Hematopoietic multipotent progenitor cell treated with erythropoietin and hydrocortisone succinate and interleukin-3 and kit ligand, for 15 days (in vitro differentiated cells): ENCODE data around the gene ORM1.
"Not testable (repeated sequence)": the region's sequence is repeated elsewhere in the genome, so short reads cannot be mapped to it uniquely, and the experiment has no call there.

Experiments
- DNase-seq: peaks from one replicate; pipeline ENCODE4 v3.0.0-alpha.2; 2015; ENCODE audit warnings: low spot score

Gene ORM1

DNA sequence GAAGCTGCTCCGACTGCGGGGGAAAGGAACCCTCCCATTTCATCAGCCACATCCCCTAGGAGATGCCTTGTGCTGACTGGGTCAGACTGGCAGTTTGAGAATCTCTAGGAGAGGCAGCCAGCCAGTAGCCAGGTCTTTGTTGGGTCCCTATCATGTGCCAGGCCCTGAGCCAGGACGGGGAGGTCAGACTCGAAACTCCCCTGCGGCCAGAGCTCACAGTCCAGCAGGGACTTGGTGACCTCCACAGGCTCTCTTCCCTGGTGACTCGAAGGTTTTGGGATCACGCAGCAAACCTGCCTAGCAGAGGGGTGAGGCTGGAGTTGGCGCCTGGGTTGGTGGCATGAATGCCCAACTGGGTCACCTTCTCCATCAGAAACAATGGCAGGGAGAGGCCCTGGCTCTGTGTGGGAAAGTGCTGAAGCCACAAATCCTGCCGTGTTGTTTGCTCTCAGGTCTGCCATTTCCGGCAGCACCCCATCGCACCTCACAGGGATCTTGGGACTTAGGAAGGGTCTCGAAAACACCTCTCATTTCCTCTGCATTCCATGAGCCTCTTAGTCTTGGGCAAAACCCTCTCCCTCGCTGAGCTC is 14.4 kb upstream of the ORM1 start:
- no peak for DNase-seq

DNA sequence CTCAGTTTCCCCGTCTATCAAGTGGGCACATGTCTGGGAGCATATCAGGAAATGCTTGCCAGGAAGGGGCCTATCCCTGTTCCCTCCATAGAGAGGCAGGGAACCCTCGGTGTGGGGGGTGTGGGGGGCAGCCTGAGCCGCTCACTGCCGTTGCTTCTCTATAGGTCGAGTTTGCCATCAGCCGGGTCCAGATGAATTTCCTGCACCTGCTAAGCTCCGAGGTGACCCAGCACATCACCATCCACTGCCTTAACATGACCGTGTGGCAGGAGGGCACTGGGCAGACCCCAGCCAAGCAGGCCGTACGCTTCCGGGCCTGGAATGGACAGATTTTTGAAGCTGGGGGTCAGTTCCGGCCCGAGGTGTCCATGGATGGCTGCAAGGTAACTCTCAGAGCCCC is 13.8 kb upstream of the ORM1 start:
- no peak for DNase-seq

DNA sequence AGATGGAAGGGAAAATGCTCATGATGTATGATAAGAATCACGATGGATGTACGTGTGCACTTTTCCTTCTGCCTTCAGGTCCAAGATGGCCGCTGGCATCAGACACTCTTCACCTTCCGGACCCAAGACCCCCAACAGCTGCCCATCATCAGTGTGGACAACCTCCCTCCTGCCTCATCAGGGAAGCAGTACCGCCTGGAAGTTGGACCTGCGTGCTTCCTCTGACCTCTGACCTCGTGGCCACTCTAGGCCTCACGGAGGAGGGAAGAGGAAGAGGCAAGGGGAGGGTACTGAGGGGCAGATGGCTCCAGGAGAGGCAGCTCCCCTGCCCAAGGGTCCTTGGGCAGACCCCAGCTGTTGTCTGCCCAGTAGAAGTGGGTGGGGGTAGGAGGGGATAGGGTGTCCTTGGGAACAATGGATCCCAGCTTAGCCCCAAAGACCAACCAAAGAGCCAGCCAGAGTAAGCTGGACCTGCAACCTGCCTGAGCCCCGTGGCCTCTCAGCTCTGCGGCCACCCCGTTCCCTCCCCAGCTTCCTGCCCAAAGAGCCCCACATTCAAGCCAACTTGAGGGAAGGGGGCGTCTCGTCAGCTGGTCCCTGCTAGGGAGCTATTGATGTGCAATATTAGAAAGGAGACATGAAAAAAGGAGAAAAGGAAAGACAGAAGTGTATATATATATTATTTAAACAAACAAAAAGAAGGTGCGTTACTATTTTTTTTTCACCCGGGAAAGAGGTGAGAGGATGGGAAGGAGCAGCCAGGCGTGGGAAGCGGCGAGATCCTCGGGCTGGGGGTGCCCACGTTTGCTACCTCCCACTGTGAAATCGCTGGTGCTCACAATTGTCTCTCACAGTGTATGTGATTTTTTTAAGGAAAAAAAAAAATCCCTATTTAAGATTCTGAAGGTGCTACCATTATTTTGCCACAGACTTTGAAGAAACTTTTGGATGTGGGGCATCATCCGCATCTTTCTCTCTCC is 12.1 kb upstream of the ORM1 start:
- no peak for DNase-seq

DNA sequence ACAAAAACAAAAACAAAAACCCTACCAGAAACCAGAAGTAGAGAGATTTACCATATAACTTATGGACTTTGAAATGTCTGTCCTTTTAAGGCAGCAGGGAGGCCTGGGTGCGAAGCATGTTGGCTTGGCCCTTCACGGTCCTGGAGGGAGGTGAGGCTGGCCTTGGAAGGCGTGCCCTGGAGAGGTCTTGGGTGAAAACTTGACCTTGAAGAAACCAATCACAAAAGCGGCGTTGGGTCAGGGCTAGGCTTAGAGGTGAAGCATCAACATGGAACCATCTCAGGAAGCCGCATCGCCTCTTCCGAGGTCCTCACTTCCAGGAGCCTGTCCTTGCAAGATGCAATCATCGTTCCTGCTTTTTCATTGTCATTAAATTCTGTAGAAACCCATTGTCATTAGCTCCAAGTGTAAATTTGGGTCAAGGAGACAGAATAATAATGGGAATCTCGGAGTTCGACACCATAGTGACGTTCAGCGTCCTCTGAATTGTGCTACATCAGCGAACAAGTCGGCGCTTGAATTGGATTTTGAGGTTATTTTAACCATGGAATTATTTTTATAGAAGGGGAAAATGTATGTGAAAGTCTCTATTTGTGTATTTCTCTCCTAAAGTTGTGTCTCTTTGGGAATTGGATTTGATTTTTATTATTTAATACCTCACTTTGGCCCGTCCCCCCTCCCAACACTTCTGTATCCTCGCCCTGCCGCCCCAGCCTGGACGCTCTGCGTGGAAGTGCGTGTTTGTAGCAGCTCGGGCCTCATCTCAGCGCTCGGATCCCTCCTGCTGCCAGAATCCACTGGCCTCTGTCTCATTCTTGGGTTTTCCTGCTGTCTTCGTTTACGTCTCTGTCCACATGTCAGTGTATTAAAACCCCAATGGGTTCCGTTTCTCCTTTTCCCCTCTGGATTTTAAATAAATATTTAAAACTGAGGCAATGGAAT is 11.1 kb upstream of the ORM1 start:
- no peak for DNase-seq

DNA sequence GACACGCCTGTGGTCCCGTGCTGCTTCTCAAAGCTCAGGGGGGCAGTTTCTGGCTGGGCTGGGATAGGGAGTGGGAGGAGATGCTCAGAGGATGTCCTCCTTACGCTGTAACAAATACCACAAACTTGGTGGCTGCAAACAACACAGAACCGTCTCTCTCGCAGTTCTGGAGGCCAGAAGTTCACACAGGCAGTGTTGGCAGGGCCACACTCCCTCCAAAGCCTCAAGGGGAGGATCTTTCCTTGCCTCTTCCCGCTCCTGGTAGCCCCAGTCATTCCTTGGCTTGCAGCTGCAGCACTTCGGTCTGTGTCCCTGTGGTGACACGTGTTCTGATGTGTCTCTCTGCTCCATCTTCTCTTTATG is 10.4 kb upstream of the ORM1 start:
- DNase-seq, result no peak

DNA sequence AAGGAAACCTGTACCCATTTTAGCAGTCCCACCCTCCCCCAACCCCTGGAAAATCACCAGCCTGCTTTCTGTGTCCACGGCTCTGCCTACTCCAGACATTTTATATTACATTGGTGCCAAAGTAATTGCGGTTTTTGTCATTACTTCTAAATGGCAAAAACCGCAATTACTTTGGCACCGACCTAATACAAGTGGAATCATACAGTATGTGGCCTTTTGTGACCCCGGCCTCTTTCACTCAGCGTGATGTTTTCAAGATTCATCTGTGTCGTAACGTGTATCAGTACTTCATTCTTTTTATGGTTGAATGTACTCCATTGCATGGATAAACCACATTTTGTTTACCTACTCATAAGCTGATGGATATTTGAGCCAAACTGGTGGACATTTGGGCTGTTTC is 9.7 kb upstream of the ORM1 start:
- no peak for DNase-seq

DNA sequence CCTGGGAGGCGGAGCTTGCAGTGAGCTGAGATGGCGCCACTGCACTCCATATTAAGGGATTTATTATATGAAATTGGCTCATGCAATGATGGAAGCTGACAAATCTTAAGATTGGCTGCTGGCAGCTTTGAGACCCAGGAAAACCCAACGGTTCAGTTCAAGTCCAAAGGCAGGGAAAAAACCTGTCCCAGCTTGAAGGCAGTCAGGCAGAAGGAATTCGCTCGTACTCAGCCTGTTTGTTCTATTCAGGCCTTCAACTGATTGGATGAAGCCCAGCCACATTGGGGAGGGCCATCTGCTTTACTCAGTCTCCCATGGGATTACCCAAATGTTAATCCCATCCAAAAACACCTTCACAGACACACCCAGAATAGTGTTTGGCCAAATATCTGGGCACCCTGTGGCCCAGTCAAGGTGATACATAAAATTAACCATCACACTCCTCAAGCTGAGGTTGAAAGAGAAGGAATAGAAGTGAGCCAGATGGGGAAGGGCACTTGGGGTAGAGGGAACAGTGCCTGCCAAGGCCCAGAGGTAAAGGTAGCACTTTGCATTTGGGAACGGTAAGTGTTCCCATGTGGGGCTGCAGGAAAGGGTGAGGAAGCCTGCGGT is 8.5 kb upstream of the ORM1 start:
- DNase-seq, result no peak

DNA sequence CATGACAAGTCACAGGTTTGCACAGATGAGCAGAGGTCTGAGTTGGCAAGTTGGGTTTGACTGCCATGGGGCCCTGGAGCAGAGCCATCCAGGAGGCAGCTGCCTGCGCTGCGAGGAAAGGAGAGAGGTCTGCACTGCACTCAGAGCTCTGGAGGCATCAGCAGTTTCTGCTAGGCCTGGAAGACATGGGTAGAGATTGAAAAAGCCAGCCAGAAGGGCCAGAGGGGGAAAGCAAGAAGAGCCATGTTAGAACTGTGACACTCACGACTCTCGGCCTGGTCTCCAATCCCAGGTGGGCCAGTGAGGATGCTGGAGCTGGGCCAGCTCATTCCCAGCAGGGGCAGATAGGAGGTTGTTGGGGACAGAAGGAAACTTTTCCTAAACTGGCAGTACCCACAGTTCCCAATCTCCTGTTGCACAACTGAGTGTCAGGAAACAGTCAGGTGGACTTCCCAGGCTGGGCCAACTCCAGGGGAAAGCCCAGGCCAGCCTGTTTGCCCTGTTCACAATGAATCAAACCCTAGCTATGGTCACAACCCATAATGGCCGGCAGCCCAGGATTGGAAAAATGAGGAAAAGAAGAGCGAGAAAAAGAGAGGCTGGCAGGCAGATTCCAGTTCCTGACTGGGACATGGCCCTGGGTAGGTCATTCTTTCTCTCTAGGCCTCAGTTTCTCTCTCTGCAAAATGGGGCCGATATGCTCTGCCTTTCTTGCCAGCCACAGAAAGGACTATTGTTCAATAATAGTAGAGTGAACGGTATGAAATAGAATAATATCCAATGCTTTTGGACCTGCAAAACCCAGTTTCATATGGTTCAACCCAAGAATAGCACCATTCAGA is 7.8 kb upstream of the ORM1 start:
- DNase-seq, result no peak

DNA sequence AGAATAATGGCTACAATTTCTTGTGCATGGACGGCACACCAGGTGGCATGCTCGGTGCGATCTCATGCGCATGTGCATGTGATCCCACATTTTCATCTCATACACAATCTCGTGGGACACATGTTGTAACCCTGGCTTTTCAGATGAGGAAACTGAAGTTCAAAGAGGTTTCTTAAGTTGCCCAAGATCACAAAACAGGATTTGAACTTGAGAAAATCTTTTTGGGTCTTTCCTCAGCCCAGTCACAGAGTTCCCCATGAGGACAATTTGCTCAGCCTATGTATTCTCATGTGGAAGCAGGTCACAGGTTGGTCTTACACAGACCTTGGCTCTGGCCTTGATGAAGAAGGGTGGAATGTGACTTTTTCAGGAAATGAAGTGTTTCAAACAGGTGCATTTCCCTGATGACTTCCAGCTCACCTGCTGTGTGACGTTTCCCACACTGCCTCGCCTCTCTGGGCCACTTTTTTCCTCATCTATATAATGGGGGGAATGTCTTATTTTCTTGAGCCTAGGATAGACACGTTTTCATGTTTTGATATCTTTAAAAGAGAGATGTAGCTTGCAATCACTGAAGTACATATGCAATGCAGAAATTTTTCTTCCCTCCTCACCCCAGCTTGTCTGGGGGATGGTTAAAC is 7.1 kb upstream of the ORM1 start:
- DNase-seq, result no peak

DNA sequence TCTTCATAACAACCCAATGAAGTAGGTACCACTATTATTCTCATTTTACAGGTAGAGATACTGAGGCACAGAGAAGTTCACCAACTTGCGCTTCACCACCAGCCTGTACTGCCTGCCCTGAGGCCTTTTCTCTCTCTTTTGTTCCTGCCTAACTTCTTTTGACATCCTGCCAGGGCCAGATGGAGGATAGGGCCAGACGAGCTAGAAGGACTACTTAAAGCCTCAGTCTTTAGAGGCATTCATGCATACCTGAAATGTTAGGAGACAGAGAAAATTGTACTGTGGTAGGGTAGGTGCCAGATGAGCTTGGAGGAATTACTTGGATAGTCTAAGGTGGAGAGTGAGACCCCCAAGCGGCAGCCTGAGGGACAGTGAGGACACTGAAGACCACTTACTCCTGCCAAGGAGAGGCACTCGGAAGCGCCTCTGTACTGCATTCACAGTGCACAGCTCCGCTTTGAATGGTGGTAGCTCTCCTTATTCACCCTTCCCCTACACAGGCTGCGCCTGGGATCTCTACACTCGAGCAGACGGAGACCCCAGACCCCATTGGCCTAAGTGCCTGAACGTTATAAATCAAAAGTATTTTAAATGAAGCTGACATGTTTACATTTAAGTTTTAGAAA is 6.2 kb upstream of the ORM1 start:
- DNase-seq, result no peak

DNA sequence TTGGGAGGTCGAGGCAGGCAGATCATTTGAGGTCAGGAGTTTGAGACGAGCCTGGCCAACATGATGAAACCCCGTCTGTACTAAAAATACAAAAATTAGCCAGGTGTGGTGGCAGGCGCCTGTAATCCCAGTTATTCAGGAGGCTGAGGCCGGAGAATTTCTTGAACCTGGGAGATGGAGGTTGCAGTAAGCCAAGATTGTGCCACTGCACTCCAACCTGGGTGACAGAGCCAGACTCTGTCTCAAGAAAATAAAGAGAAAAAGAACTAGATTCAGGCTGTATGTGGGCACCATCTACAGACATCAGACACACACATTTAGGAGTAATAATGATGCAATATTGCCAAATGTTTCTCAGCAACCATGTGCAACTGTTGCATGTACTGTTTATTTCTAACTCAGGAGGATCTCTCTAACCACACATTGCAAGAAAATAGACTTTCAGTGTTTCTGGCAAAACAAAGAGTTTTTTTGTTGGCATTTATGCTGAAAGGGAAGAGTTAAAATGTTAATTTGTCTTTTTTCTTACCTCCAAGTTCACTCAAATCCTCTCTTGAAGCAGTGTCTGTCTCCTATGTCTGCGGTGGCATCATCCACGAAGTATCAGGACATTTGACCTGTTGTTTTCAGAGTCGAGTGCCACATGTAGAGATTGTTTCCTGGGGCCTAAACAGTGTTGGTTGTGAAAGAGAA is 5.1 kb upstream of the ORM1 start:
- DNase-seq, result no peak

DNA sequence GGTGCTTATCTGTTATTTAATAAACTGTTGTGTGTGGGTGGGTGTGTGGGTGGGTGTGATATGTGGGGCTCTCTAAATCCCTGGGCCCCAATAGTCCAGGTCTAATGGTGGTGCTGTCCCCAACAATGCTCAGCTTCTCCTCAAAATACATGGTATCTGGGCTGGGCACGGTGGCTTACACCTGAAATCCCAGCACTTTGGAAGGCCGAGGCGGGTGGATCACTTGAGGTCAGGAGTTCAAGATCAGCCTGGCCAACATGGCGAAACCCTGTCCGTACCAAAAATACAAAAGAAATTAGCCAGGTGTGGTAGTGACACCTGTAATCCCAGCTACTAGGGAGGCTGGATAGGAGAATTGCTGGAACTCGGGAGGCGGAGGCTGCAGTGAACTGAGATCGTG is 4.5 kb upstream of the ORM1 start:
- DNase-seq, result no peak

DNA sequence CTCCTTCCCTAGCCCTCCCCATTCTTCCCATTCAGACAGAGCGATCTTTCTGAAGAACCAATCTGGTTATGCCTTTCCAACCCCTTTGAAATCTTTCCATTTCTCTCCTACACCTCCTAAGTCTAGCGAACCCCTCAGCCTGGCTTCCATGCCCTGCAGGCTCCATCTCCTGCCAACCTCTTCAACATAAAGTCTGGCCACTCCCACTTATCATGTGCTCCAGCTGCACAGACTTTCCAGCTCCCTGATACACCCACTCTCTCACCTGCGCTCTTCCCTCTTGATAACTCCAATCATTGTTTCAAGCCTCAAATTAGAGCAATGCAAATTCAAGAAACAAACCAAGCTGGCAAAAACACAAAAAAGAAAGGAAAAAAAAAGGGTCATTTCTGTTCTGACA is 3.8 kb upstream of the ORM1 start:
- no peak for DNase-seq

DNA sequence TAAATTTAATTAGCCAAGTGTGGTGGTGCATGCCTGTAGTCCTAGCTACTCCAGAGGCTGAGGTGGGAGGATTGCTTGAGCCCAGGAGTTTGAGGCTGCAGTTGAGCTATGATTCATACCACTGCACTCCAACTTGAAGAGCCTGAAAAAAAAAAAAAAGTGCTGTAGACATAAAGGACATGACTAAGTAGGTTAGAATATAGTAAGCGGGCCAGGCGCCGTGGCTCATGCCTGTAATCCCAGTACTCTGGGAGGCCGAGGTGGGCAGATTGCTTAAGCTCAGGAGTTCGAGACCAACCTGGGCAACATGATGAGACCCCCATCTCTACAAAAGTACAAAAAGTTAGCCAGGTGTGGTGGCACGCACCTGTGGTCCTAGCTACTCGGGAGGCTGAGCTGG is 2.2 kb upstream of the ORM1 start:
- not testable (repeated sequence) for DNase-seq

DNA sequence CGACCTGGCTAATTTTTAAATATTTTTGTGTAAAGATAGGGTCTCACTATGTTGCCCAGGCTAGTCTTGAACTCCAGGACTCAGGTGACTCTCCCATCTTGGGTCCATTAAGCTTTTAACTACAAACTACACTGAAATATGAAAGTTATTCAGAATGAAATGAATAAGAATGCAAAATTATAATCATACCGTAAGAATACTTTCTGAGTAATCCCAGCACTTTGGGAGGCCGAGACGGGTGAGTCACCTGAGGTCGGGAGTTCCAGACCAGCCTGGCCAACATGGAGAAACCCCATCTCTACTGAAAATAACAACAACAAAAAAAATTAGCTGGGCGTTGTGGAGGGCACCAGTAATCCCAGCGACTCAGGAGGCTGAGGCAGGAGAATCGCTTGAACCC is 1.1 kb upstream of the ORM1 start:
- no peak for DNase-seq

DNA sequence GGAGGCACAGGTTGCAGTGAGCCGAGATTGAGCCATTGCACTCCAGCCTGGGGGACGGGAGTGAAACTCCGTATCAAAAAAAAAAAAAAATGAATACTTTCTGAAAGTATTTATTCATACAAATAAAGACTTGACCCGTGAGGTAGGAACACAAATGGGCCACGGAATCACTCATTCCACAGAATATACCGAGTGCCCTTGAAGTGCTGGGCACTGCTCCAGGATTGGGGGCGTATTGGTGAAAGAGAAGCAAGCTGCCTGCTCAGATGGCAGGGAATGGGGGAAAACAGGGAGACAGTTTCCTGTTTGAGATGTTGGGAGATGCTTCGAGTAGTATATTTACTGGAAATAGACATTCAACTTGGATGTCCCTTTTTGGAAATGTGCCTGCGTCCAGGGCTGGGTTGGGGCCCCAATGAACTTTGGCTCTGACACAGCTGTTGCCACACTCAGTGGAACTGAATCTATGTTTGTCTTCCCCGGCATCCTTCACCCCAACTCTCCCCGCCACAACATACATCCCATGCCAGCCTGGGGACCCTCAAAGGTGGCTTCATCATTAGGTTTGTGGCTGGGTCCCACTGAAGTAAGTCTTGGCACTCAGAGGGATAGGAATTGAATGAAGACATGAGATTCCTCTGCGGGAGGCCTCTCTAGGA is 609 bp upstream of the ORM1 start:
- DNase-seq, result not testable (repeated sequence)

DNA sequence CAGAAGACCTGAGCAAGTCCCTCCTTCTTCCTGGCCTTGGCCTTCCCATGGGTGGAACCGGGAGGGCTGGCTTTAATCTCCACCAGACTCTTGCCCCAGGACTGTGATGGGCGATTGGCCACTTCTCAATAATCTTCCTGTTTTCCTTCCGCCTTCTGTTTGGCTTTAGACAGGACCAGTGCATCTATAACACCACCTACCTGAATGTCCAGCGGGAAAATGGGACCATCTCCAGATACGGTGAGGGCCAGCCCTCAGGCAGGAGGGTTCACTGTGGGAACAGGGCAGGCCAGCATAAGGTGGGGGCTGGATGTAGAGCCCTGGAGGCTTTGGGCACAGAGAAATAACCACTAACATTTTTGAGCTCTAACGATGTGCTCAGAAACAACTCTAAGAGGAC is 951 bp downstream of the ORM1 start:
- DNase-seq, result not testable (repeated sequence)

DNA sequence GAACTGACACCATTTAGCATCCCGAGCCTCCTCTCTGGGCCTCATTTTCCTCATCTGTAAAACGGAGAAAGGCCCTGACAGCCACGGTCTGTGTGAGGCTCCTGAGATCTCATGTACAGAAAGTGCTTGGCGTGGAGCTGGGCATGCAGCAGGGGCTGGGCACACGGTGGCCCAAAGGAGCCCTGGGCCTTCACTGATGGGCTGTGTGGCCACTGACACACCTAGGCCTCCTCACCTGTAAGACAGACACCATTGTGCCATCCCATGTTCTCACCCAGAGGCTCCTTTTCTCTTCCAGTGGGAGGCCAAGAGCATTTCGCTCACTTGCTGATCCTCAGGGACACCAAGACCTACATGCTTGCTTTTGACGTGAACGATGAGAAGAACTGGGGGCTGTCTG is 1.6 kb downstream of the ORM1 start:
- DNase-seq, result no peak

DNA sequence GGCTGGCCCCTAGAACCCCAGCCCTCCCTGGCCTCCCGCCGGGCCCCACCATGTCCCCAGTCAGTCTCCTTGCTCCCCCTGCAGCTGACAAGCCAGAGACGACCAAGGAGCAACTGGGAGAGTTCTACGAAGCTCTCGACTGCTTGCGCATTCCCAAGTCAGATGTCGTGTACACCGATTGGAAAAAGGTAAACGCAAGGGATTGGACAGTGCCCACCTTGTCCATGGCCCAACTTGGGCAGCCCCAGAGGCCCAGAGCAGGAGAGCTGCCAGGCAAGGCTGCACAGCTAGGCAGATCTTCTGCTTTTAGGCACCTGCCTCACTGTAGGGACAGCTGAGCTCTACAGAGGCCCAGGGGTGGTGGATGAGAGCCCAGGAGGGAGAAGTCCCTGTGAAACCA is 2.1 kb downstream of the ORM1 start:
- not testable (repeated sequence) for DNase-seq
